A549 (cell line): ENCODE measurements around the gene HLA-DMB. TPM values are rescaled to one million over a fixed set of nuclear protein-coding genes. Genes with fewer than 3 reads are reported as not detected.

Experiments used
- ATAC-seq, 2 experiments: fragments of 200-7000 bp in 1 of 2; fragments of >200 bp in 1 of 2; cut with Nextera tagmentation in 1 of 2; cut with Tn5 transposase in 1 of 2; 3 replicates each; pipeline versions ENCODE4 v1.8.0 to v1.9.1; 2018 to 2020; ENCODE audit warnings: mild to moderate bottlenecking in 1 of 2, moderate library complexity in 1 of 2
- CTCF ChIA-PET: fragments of 300-600 bp; sonication (Branson Sonifier 250); formaldehyde crosslinking; extraction: SDS; loops from one replicate; lab custom pipeline; 2021; ENCODE audit warnings: antibody characterized with exemption, inconsistent platforms; lab: Yijun Ruan, JAX
- POLR2A ChIA-PET: fragments of 350-600 bp; formaldehyde crosslinking; extraction: SDS; loops from one replicate; lab custom pipeline; 2021; ENCODE audit warnings: antibody characterized with exemption, inconsistent platforms; lab: Yijun Ruan, JAX
- DNase-seq, 2 experiments: peaks; one replicate each; pipeline versions ENCODE4 v3.0.0 to v3.0.0-alpha.2; 2011 to 2016; ENCODE audit warnings: low read depth in 1 of 2, low spot score in 1 of 2
- FAIRE-seq: peaks from 2 replicates; lab custom pipeline; 2011; peaks lifted over from hg19 to GRCh38; lab: Jason Lieb, UNC
- H3K27ac ChIP-seq, 2 experiments: fragments of >200 bp; sonication (Bioruptor Twin); formaldehyde crosslinking; 3 replicates each; pipeline ENCODE4 v1.5.1; 2016 to 2017
- H3K4me1 ChIP-seq: fragments of >200 bp; sonication (Bioruptor Twin); formaldehyde crosslinking; 3 replicates; pipeline ENCODE4 v1.6.1; 2016
- H3K4me2 ChIP-seq: fragments of >200 bp; sonication (Bioruptor Twin); formaldehyde crosslinking; 3 replicates; pipeline ENCODE4 v1.6.1; 2016
- H3K4me3 ChIP-seq: fragments of >200 bp; sonication (Bioruptor Twin); formaldehyde crosslinking; 3 replicates; pipeline ENCODE4 v1.5.1; 2016
- H3K9me3 ChIP-seq: fragments of >200 bp; sonication (Bioruptor Twin); formaldehyde crosslinking; 3 replicates; pipeline ENCODE4 v1.6.1; 2016
- ATOH8 ChIP-seq: fragments of 250-450 bp; sonication (Bioruptor Pico); IDR thresholded peaks from 2 replicates; pipeline ENCODE4 v1.5.0; 2020; ENCODE audit warnings: low read depth, mild to moderate bottlenecking, moderate library complexity
- EHF ChIP-seq: fragments of 250-450 bp; sonication (Bioruptor Pico); IDR thresholded peaks from 2 replicates; pipeline ENCODE4 v1.5.0; 2020; ENCODE audit warnings: mild to moderate bottlenecking
- EHMT2 ChIP-seq: fragments of 200-600 bp; sonication (generic); IDR thresholded peaks from 2 replicates; pipeline ENCODE4 v1.6.1; 2016; ENCODE audit warnings: antibody characterized with exemption, low read depth, mild to moderate bottlenecking, moderate library complexity
- EP300 ChIP-seq, 2 experiments: fragments of >200 bp; sonication (Bioruptor Twin); formaldehyde crosslinking; IDR thresholded peaks; 2 replicates in 1 of 2; 3 replicates in 1 of 2; pipeline ENCODE4 v1.6.1; 2016 to 2017
- ESRRA ChIP-seq: fragments of 150-350 bp; IDR thresholded peaks from 2 replicates; pipeline ENCODE4 v1.6.1; 2014; ENCODE audit warnings: mild to moderate bottlenecking, low read length, borderline replicate concordance
- FOSB ChIP-seq: fragments of 250-450 bp; sonication (Bioruptor Pico); IDR thresholded peaks from 2 replicates; pipeline ENCODE4 v1.5.0; 2020; ENCODE audit warnings: mild to moderate bottlenecking, moderate library complexity
- GATA3 ChIP-seq: IDR thresholded peaks from 2 replicates; pipeline ENCODE4 v1.6.1; 2012; ENCODE audit warnings: borderline replicate concordance
- JUN ChIP-seq, 2 experiments: fragments of >200 bp; sonication (Bioruptor Twin); formaldehyde crosslinking; IDR thresholded peaks; 2 replicates in 1 of 2; 3 replicates in 1 of 2; pipeline ENCODE4 v1.6.1; 2016 to 2017
- JUNB ChIP-seq: fragments of >200 bp; sonication (Bioruptor Twin); formaldehyde crosslinking; IDR thresholded peaks from 2 replicates; pipeline ENCODE4 v1.6.1; 2016
- KDM1A ChIP-seq: fragments of 200-600 bp; sonication (generic); IDR thresholded peaks from 2 replicates; pipeline ENCODE4 v1.6.1; 2016; ENCODE audit warnings: low read depth, mild to moderate bottlenecking
- NR3C1 ChIP-seq: fragments of >200 bp; sonication (Bioruptor Twin); formaldehyde crosslinking; IDR thresholded peaks from 3 replicates; pipeline ENCODE4 v1.6.1; 2017
- POLR2A ChIP-seq: IDR thresholded peaks from 2 replicates; pipeline ENCODE4 v1.6.1; 2012; ENCODE audit warnings: mild to moderate bottlenecking, low read length
- RAD21 ChIP-seq, 2 experiments: fragments of >200 bp in 1 of 2; sonication (Bioruptor Twin) in 1 of 2; formaldehyde crosslinking in 1 of 2; IDR thresholded peaks in 1 of 2; conservative IDR thresholded peaks in 1 of 2; 2 replicates in 1 of 2; 3 replicates in 1 of 2; pipeline ENCODE4 v1.6.1; 2012 to 2018; ENCODE audit warnings: inconsistent platforms in 1 of 2
- RARB ChIP-seq: fragments of 250-450 bp; sonication (Bioruptor Pico); IDR thresholded peaks from 2 replicates; pipeline ENCODE4 v1.8.0; 2021; ENCODE audit warnings: mild to moderate bottlenecking, moderate library complexity
- RFX5 ChIP-seq: fragments of 450-650 bp; IDR thresholded peaks from 2 replicates; pipeline ENCODE4 v1.7.1; 2014; ENCODE audit warnings: antibody characterized with exemption, mild to moderate bottlenecking, moderate library complexity
- RNF2 ChIP-seq: fragments of 200-600 bp; sonication (generic); IDR thresholded peaks from 2 replicates; pipeline ENCODE4 v1.6.1; 2016; ENCODE audit warnings: low read depth, mild to moderate bottlenecking, antibody characterized with exemption, moderate library complexity, borderline replicate concordance
- SMC3 ChIP-seq: fragments of >200 bp; sonication (Bioruptor Twin); formaldehyde crosslinking; IDR thresholded peaks from 3 replicates; pipeline ENCODE4 v1.6.1; 2018; ENCODE audit warnings: inconsistent platforms
- ZC3H11A ChIP-seq: fragments of 450-650 bp; IDR thresholded peaks from 2 replicates; pipeline ENCODE4 v1.6.1; 2014; ENCODE audit warnings: antibody characterized with exemption, mild to moderate bottlenecking
- WGBS: methylation state at CpG from one replicate; pipeline ENCODE4 v1.1.6; 2017; ENCODE audit errors: missing lambda C conversion rate; 5-methylcytosine and 5-hydroxymethylcytosine counted together
- polyA plus RNA-seq, 4 experiments: library from polyadenylated mRNA; depleted of rRNA in 3 of 4; stranded (reverse); fragments of >200 nt; fragmentation: RNase III in 1 of 4; extraction: RNeasy Plus Mini Kit Qiagen cat#74134 plus additional on column Dnase treatment in 1 of 4; gene quantifications; 2 replicates in 3 of 4; 3 replicates in 1 of 4; pipeline ENCODE4 v1.2.3, GENCODE V29; 2011 to 2017
- TF ChIP-seq, protein P1 (sequence below): fragments of 250-450 bp; sonication (Bioruptor Pico); IDR thresholded peaks from 2 replicates; pipeline ENCODE4 v1.5.0; 2021; ENCODE audit warnings: mild to moderate bottlenecking, moderate library complexity, borderline replicate concordance
- TF ChIP-seq, protein P2 (sequence below): fragments of 200-600 bp; sonication (generic); IDR thresholded peaks from 2 replicates; pipeline ENCODE4 v1.6.1; 2016; ENCODE audit warnings: antibody characterized with exemption, mild to moderate bottlenecking, moderate library complexity
- TF ChIP-seq, protein P3 (sequence below): fragments of >200 bp; sonication (Bioruptor Twin); formaldehyde crosslinking; IDR thresholded peaks from 3 replicates; pipeline ENCODE4 v1.5.1; 2016

The HLA-DMB gene
- polyA plus RNA-seq, 2 of the 4 experiments (the other 2 are of a cell fraction): 3.7 to 14.3 TPM

GRCh38 chr6:32953775-32954174 lies 12.9 kb upstream of the HLA-DMB start:
- ATAC-seq: no peak
- Histone ChIP-seq H3K9me3 (no peaks in the 10 kb centered on the region), H3K4me2 (no peak overlapping the region), H3K4me1 (peaks cover 5% of the 10 kb centered on the region; the same call in 1 of the 3 replicates), H3K27ac (no peak overlapping the region), H3K4me3 (no peak overlapping the region)
- no peak for FAIRE-seq
- TF ChIP-seq, protein P1, sequence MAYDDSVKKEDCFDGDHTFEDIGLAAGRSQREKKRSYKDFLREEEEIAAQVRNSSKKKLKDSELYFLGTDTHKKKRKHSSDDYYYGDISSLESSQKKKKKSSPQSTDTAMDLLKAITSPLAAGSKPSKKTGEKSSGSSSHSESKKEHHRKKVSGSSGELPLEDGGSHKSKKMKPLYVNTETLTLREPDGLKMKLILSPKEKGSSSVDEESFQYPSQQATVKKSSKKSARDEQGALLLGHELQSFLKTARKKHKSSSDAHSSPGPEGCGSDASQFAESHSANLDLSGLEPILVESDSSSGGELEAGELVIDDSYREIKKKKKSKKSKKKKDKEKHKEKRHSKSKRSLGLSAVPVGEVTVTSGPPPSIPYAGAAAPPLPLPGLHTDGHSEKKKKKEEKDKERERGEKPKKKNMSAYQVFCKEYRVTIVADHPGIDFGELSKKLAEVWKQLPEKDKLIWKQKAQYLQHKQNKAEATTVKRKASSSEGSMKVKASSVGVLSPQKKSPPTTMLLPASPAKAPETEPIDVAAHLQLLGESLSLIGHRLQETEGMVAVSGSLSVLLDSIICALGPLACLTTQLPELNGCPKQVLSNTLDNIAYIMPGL (CRISPR knock-in tag): no peak
- no peak for TF ChIP-seq RARB (CRISPR knock-in tag)
- TF ChIP-seq EP300 (IDR thresholded peaks at IDR 0.05): no peak
- no peak for TF ChIP-seq SMC3
- TF ChIP-seq, protein P2, sequence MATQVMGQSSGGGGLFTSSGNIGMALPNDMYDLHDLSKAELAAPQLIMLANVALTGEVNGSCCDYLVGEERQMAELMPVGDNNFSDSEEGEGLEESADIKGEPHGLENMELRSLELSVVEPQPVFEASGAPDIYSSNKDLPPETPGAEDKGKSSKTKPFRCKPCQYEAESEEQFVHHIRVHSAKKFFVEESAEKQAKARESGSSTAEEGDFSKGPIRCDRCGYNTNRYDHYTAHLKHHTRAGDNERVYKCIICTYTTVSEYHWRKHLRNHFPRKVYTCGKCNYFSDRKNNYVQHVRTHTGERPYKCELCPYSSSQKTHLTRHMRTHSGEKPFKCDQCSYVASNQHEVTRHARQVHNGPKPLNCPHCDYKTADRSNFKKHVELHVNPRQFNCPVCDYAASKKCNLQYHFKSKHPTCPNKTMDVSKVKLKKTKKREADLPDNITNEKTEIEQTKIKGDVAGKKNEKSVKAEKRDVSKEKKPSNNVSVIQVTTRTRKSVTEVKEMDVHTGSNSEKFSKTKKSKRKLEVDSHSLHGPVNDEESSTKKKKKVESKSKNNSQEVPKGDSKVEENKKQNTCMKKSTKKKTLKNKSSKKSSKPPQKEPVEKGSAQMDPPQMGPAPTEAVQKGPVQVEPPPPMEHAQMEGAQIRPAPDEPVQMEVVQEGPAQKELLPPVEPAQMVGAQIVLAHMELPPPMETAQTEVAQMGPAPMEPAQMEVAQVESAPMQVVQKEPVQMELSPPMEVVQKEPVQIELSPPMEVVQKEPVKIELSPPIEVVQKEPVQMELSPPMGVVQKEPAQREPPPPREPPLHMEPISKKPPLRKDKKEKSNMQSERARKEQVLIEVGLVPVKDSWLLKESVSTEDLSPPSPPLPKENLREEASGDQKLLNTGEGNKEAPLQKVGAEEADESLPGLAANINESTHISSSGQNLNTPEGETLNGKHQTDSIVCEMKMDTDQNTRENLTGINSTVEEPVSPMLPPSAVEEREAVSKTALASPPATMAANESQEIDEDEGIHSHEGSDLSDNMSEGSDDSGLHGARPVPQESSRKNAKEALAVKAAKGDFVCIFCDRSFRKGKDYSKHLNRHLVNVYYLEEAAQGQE: no peak
- TF ChIP-seq NR3C1: no peak
- ChIA-PET CTCF (interaction anchor here (0.6 to 5.2 kb wide), 24 partner anchors 10 to 294 kb away, joined by 3 to 40 read pairs (median 4); partner anchors contain the start of genes BRD2 and TAP2), POLR2A (interaction anchor here (0.9 to 4.0 kb wide), 3 partner anchors 17 to 59 kb away, joined by 3 to 29 read pairs (median 4); no protein-coding TSS in a partner anchor)
- WGBS: 72% methylated on average over 4 of the region's 4 CpGs
- no peak for DNase-seq

DNA sequence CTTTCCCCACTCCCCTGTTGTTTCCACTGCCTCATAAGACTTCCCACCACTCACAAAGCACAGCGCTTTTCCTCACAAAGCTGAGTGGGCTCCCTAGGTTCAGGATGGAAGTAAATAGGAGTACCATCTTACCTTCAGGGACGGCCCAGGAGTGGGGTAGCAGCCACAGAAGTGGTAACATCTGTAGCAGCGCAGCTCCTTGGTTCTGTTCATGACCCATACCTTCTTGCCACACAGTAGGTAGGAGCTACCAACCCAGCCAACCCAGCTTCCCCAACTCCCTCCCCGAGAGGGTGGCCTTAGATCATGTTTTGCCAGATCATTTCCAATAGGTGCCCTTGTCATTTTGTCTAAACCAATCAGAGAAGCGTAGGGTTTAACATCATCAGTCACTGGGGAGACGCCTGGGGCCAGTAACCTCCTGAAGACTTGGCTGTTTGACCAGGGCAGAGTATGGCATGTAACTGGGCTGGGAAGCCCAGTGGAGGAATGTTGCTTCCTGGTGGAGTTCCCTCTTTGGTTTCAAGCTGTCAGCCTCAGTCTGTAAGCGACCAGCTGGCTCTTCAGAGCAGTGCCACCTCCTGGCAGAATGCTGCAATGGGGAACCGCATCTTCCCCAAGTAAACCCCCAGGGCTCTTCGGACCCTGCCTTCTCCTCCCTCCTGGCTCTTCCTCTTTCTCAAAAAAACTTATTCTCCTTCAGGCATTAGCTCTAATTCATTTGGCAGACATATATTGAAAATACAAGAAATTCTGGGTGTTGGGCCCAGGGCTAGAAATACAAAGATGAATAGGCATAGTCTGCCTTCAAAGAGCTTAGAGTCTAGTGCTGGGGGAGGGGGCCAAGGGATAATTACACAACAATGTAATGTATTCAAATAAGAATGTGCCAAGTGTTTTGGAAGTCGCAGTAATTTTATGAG lies 12.2 kb upstream of the HLA-DMB start, which contains the start of gene HLA-DMA:
TSS of gene HLA-DMA (minus strand) at position 281 of the 923 bp plus-strand sequence. CDS start at position 220, 61 bp downstream.
- TF ChIP-seq, protein P3, sequence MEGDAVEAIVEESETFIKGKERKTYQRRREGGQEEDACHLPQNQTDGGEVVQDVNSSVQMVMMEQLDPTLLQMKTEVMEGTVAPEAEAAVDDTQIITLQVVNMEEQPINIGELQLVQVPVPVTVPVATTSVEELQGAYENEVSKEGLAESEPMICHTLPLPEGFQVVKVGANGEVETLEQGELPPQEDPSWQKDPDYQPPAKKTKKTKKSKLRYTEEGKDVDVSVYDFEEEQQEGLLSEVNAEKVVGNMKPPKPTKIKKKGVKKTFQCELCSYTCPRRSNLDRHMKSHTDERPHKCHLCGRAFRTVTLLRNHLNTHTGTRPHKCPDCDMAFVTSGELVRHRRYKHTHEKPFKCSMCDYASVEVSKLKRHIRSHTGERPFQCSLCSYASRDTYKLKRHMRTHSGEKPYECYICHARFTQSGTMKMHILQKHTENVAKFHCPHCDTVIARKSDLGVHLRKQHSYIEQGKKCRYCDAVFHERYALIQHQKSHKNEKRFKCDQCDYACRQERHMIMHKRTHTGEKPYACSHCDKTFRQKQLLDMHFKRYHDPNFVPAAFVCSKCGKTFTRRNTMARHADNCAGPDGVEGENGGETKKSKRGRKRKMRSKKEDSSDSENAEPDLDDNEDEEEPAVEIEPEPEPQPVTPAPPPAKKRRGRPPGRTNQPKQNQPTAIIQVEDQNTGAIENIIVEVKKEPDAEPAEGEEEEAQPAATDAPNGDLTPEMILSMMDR: peak; percentile 50
- TF ChIP-seq GATA3 (no peak), FOSB (no peak), NR3C1 (no peak), POLR2A (no peak), JUN (IDR thresholded peaks at IDR 0.05) (no peak), ATOH8 (CRISPR knock-in tag) (no peak), ESRRA (no peak), SMC3 (peak; percentile 40; the same call in 1 of the 3 replicates), EP300 (IDR thresholded peaks at IDR 0.05) (no peak), JUNB (no peak), EHF (CRISPR knock-in tag) (no peak), RFX5 (peak; percentile 99), RAD21 (conservative IDR thresholded peaks at IDR 0.05 in 1 of 2, IDR thresholded peaks at IDR 0.05 in 1 of 2) (peak; percentile 24 to 28; a peak in 2 of 5 replicates), RNF2 (no peak), KDM1A (no peak), ZC3H11A (no peak), EHMT2 (no peak)
- TF ChIP-seq, protein P1 (CRISPR knock-in tag): no peak
- Histone ChIP-seq H3K4me3 (no peak within 1 kb of the TSS), H3K4me2 (peak within 1 kb of the TSS; percentile 52; the same call in 2 of the 3 replicates), H3K9me3 (no peaks in the 10 kb centered on the region), H3K27ac (no peak within 1 kb of the TSS), H3K4me1 (peaks cover 5% of the 10 kb centered on the region; the same call in 1 of the 3 replicates)
- 48% methylated on average over 10 of the region's 10 CpGs for WGBS
- DNase-seq (peak; percentile 49 to 93), FAIRE-seq (no peak), ATAC-seq (peak; percentile 88 to 99)
- ChIA-PET CTCF (interaction anchor here (0.6 to 5.2 kb wide), 30 partner anchors 9 to 295 kb away, joined by 3 to 40 read pairs (median 4); partner anchors contain the start of genes BRD2, HLA-DMB and TAP2), POLR2A (interaction anchor here (0.7 to 4.0 kb wide), 4 partner anchors 18 to 59 kb away, joined by 3 to 29 read pairs (median 4); no protein-coding TSS in a partner anchor)
